Measurements from ENCODE around the gene WNT6.
"Not testable (repeated sequence)": the region's sequence is repeated elsewhere in the genome, so short reads cannot be mapped to it uniquely, and the experiment has no call there.

The WNT6 gene

DNA sequence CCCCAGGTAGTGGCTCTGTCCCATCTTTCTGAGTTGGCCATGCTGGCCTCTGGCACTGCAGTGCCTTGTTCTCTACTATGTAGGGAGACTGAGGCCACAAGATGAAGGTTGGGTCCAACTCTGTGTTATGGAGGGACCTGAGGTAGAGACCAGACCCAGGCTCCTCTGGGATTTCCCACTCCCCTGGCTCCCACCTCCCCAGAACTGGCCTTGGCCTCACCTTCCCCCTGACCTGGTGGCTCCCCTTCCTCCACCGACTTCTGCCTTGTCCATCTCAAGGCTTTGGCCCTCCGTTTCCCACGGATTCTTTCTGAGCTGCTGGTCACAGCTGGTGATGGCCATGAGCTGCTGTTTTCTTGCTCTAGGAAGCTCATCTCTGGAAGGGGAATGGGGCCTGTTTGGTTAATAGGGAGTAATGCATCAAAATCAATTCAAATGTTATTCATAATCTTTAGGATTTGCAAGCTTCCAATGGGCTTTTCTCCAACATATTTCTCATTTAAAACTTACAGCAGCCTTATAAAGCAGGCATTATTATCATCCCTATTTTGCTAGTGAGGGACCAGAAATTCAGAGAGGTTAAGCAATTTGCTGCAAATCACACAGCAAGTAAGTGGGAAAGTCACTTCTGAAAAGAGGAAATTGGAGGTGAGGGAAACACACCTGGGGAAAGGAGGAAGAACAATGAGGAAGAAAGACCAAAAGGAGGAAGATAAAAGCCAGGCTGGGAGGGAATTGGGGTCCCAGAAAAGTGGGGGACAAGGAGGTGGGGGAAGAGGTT, 28.9 kb upstream of the WNT6 start:
- no peak for DNase-seq

DNA sequence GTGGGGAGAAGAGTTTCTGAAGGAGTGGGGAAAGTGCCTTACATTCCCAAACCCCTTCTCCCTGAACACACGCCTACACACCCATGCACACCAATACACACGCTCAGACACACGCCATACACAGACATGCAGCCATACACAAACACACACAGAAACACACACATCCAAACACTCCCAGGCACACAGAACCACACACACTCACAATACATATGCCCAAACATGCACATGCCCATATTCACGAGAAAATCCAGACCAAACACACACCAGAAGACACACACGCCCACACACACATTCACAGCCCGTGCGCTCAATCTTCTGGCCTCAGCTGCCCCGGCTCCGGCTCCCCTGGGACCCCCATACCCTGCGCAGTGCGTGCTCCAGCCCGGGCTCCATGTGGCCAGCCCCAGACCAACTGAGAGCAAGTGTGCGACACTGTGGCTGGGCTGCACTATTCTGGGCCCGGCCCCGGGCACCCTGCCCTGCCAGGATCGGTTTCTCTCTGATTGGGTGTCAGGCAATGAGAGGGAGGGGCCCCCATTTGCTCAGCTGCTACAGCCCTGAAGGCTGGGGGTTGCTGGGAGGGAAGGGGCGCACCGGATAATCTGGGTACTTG, 28.1 kb upstream of the WNT6 start, which contains the start of gene PRKAG3:
Gene PRKAG3, minus strand, starts transcription at position 426 of the 613 bp plus-strand sequence.
- DNase-seq, result no peak

DNA sequence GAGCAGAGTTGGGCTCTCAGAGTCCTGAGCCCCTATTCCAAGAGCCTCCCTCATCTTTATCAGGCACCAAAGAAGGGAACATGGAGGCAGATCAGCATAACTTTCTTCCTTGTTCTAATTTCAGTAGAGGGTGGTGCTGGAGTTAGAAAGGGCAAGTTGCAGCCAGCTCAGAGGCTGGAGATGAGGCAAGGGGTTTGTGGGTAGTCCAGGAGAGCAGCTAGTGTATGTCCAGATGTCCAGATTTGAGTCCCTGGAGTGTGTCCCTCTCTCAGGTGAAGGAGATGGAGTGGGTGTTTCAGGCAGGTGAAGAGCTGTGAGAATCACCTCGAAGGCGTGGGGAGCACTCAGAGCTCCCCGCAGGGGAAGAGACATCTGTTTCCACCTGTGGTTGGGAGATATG, 27.5 kb upstream of the WNT6 start:
- DNase-seq, result no peak

DNA sequence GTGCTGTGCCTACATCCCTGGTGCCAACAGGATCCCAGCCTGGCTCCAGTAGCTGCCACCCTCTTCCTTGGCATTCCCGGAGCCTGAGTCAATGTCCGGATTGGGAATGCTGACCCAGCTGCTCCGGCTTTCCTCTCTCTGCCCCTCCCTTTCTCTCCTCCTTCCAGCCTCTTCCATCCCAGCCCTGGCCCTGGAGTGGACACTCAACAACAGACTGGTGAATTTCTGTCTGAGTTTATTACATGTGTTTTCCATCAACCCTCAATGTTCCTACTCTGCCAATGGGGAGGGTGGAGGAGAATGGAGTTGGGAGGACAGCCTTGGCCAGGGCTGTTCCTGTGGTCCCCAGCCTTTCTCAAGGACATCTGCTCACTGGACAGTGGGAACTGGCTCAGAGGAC, 27.1 kb upstream of the WNT6 start:
- no peak for DNase-seq

DNA sequence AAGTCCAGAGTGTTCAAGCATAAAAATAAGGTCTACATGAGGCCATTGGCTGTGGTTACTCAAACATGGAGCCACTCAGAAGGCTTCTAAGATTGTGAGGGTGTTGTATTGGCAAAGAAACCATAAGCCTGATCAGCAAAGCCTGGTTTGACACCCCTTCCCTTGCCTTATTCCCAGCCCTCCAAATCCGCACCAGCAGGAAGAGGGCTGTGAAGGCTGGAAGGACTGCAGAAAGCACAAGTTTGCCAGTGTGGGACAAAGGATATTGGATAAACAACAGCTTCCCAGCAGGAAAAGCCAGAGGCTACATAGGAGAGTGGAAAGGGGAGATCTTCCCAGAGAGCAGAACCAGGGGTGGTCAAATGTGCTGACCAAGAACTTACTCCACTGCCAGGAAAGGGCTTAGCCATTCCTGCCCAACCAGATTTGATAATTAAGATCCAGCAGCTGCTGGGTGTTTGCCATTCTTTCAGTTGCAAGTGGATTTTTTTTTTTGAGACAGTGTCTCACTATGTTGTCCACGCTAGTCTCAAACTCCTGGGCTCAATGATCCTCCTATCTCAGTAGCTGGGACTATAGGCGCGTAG, 26.5 kb upstream of the WNT6 start:
- DNase-seq, result no peak

DNA sequence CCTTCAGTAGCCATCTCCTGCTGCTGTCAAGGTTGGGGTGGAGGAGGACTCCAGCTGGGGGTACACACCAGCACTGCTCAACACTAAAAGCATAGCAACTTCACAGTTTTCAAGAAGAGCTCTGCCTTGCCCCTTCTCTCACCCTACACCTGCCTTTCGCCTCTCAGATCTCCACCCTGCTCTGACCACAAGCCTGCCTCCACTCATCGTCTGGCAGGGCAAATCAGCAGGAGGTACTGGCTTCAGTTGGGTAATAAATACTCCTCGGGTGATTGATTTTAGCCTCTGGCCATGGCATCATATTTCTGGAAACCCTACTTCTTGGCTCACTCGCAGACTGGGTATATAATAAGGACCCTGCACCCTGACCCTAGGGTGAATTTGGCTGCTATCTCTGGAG, 24.9 kb upstream of the WNT6 start:
- DNase-seq, result no peak

DNA sequence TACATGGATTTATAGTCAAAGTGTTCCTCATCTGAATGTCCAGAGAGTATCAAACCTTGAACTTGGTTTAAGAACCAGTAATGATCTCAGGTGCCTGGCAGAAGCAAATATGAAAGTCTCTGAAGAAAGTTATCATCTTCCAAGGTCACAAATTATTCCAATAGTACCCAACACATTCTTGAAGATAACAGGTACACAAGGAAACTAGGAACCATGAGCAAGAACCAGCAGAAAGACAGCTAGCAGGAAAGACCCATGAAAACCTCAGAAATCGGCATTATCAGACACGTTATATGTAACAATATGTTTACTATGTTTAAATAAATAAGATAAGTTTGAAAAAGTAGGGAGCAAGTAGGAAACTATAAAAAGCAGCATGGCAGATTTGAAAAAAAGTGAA, 22.1 kb upstream of the WNT6 start:
- no peak for DNase-seq

DNA sequence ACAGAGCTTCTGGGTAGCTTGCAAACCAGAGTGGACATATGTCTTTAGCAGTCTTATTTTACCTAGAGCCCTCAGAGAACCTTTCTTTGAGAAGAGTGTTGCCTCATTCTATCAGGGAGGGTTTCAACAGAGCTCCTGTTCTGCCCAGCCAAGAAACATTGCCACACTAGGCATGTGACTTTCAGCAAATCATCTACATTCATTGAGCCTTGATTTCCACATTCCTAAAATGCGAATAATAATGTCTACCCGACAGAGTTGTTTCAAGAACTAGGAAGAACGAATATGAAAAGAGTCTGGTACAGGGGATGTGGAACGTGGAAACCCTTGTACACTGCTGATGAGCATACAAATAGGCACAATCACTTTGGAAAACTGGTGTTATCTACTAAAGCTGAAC, 20.2 kb upstream of the WNT6 start:
- DNase-seq, result peak; percentile 58

DNA sequence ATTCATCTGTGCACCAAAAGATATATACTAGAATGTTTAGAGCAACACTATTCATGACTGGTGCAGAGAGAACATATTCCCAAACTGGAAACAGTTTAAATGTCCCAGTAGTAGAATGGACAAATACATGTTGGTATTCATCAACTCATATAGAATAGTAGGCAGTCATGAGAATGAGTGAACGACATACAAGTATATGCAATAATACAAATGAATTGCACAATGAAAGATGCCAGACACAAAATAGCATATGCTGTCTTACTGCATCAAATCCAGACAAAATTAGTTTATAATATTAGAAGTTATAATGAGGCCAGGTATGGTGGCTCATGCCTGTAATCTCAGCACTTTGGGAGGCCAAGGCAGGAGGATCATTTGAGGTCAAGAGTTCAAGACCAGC, 19.7 kb upstream of the WNT6 start:
- DNase-seq, result no peak

DNA sequence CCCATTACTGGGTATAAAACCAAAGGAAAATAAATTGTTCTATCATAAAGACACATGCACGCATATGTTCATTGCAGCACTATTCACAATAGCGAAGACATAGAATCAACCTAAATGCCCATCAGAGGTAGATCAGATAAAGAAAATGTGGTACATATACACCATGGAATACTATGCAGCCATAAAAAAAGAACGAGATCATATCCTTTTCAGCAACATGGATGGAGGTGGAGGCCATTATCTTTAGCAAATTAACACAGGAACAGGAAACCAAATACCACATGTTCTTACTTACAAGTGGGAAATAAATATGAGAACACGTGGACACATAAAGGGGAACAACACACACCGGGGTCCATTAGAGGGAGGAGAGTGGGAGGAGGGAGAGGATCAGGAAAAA, 15.3 kb upstream of the WNT6 start:
- not testable (repeated sequence) for DNase-seq

DNA sequence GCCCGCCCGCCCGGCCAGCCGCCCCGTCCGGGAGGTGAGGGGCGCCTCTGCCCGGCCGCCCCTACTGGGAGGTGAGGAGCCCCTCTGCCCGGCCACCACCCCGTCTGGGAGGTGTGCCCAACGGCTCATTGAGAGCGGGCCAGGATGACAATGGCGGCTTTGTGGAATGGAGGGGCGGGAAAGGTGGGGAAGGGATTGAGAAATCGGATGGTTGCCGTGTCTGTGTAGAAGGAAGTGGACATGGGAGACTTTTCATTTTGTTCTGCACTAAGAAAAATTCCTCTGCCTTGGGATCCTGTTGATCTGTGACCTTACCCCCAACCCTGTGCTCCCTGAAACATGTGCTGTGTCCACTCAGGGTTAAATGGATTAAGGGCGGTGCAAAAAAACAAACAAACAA, 12.6 kb upstream of the WNT6 start:
- DNase-seq, result not testable (repeated sequence)

DNA sequence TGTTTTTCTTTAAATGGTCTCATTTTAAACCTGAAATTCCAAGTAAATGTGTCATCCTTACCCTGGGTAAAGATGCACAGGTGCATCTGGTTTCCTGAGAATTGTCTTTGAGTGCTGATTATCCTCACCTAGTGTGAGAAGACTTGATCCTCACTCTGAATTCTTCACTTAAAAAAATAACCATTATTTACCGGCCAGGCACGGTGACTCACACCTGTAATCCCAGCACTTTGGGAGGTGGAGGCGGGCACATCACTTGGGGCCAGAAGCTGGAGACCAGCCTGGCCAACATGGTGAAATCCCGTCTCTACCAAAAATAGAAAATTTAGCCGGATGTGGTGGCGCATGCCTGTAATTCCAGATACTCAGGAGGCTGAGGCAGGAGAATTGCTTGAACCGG, 9.9 kb upstream of the WNT6 start:
- DNase-seq, result no peak

DNA sequence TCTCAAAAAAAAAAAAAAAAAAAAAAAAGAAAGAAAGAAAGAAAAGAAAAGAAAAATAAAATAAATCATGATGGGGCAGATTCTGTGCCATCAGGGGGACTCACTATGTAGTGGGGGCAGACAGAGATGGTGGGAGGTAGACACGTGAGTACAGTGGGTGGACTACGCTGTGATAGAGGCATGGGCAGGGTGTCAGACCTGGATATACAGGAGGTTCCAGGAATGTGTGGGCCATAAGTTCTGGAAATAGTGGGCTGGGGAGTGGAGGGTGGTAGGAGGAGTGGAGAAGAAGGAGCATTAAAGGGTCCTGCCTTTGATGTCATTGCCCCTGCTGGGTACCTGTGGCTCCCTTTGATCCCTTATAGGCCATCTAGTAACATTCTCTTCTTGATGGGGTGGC, 8.8 kb upstream of the WNT6 start:
- DNase-seq, result no peak

DNA sequence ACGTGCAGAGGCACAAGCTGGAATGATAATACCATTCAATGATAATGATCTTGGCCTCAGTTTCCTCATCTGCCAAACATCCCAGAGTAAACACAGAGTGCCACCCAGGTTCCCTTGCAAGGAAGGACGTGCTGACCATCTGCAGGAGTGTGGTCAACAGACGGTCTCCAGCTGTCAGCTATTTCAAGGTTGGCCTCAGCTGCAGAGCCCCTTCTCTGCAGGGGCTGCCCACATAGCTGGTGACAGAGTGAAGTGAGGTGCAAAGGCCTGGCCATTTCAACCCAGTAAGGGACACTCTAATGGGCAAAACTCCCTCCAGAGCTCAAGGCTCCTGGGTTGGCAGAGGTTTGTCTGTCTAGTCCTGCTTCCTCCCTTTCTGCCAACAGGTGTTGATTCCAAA, 8.3 kb upstream of the WNT6 start:
- DNase-seq, result no peak

DNA sequence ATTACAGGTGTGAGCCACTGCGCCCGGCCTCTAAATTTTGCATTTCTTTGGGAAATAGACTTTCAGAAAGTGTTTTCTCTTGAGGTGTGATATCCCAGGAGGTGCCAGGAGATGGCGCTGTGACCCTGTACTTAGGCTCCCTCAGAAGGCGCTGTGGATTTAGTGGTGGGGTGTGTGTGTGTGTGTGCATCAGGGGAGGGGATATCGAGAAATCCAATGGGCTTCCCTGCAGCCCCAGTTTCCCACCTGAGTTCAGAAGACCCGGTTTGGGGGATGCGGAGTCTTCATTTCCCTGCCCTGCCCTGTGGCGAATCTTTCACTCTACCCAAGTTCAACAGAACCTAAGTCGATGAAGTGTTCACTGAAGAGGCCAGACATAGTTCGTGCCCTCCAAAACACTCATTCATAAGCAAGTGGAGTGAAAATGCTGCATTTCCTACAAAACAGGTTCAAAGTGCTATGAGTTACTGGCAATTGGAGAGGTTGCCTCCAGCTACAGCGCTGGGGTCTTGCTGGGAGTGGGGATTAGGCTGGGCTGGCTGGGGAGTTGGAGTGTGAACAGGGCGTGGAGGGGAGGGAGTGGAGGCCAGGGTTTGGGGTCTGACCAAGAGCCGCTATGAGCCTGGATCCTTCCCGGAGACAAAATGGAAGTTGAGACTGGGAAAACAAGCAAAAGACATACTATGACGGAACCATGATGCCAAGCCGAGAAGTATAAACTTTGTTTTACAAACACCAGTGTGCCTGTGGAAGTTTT, 6.5 kb upstream of the WNT6 start:
- peak; percentile 50 for DNase-seq

DNA sequence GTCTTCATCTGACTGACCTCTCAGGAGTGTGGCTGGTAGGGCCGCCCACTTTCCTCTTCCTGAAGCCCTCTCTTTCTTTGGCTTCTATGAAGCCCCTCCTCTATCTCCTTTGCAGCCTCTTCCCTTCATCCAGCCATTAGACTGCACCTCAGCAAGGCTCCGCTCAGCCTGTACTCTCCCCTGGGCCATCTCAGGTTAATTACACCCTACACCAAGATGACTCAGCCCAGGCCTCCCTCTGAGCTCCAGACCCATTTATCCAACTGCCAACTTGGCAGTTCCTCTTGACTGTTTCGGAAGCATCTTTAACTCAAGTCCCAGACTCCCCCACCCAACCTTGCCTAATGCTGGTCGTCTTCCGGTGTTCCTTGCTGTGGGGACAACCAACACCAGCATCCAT, 5.8 kb upstream of the WNT6 start:
- DNase-seq, result peak; percentile 52

DNA sequence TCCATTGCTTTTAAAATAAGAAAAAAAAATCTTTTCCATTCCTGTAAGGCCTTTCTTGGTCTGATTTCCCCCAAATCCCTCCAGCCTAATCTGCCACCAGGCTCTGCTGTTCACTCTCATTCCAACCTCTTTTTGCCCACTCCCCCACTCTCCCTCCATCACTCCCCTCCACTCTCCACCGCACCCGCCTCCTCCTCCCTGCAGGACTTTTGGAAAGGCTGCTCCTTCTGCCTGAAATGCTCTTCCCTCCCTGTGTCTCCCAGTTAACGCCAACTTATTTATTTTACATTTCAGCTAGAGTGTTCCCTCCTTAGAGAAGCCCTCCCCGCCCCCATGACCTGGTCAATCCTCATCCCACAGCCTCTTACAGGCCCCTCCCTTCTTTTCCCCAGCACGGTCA, 4.7 kb upstream of the WNT6 start:
- DNase-seq, result no peak

DNA sequence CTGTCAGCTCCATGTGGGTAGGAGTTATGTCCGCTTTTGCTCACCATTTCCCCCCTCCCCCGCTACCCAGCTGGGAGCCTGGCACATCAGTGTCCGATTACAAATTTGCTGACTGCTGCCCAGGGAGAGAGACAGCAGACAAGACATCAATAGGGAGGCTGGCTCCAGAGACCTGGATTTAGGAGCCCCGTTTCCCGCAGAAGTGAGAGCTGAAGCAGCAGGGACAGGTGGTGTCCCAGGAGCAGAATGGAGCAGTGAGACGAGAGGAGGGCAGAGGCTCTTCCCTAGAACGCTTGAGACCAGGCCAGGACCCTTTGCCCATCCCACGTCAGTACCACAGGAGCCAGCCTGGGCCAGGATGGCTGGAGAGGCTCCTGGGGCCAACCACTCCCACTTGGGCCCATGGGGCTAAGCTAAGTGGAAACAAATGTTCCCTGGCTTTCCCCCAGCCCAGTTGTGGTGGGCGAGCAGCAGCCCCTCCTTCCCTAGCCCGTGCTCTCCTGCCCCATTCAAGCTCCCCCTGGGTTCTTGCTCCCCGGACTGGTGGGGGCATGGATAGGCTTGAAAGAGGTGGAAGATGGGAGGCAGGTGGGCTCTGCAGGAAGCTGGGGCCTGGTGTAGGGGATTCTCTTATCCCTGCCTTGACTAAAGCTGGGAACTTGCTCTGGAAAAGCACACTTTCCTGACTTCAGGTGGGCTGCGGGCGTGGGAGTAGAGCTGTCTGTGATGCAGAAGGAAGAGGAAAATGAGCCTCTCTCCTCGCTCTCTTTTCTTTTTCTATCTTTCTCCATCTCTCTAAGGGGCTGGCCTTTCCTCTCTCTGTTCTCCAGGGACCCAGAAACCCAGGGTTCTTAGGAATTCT, 4.1 kb upstream of the WNT6 start:
- DNase-seq, result no peak

DNA sequence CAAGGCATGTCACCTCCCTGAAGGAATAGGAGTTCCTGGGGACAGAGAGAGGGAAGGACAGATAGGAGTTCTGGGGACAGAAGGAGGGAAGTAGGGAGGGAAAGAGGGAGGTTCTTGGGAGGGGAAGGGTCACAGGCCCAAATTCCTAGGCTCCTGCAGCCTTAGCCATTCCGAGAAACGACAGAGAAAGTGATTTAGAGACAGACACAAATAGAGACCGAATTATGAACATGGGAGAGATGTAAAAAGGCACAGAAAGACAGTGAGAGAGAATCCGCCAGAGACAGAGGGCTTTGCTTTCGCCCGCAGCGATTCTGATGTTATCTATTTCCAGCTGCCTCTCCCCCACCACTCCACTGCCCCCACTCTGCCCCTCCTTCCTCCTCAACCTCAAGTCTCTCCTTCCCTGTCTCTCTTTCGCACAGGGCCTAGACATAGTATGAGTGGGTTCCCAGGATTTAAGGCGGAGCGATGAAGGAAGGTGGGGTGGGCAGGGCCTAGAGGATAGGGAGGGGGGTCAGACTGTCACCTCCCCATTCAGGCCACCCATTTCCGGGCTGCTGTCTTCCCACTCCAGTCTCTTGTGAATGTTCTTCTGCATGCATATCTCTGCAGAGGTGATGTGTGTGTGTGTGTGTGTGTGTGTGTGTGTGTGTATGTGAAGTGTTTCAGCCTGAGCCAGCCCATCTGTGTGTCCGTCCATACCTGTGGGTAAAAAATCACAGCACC, 3.3 kb upstream of the WNT6 start:
- no peak for DNase-seq

DNA sequence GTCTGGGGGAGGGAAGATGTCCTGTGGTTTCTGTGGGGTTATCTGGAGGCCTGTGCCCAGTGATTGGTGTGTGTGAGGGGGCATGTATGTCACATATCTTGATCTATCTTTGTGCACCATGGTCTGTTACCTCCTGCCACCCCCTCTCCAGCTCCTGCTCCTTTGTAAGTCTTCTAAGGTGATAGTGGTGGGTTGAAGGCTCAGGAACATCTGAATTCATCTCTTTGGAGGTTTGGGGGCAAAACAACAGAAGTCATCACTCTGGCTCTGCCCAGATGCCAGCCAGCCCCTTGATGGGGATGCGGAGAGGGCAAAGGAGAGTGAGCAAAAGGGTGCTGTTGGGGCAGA, 2.7 kb upstream of the WNT6 start:
- no peak for DNase-seq

DNA sequence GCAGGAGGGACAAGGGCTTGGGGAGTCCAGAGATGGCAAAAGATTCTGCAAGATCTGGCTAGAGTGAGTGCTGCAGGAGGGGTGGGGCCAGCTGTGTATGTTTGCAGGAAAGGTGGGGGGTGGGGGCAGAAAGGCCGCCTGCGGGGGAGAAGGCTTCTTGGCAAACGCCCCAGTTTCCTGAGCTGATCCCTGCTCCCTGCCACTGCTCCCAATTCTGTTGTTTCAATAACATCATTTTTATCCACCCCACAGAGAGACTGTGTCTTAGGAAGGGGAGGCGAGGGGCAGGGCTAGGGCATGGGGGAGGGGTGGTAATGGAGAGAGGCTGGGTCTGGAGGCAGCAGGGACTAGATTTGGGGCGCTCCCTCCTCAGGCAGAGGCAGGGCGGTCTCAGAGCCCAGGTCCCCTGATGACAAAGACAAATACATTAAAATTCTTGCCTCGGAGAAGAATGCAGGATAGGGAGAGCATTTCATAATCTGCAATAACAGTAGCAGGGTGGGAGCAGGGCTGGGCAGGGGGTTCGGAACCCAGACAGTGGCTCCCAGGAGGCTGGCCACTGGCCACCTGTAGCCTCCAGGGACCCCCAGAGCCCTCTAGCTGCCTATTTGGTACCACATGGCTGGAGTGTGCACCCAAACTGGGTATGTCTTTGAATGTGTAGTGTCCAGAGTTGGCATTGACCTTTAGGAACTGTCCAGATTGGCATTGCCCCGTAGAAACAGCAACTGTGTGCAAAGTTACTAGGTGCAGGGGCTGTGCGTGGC, 2.1 kb upstream of the WNT6 start:
- peak; percentile 41 for DNase-seq

DNA sequence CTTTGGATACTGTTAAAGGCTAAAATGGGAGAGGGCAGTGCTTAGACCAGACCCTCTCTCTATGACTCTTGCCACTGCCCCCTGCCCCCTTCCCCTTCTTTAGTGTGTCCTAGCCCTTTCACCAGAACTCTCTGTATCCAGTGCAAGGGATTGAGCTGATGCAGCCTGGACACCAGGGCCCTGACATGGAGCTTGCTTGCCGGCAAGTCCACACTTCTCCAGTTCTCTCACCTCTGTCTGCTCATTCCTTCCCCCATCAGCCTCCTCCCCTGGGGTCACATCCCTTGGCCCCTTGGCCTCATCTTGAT, 1.5 kb upstream of the WNT6 start:
- DNase-seq, result no peak

All from fibroblast of skin of right quadriceps (primary cell).